HG03196 (cell line): ENCODE results near the gene DDX4.

Experiments used
- ATAC-seq: cut with Tn5 transposase; IDR thresholded peaks from one replicate; pipeline ENCODE4 v1.9.1; 2021; ENCODE audit not compliant: unreplicated experiment

Gene DDX4

GRCh38 chr5:55864606-55865541, 127.0 kb downstream of the DDX4 start:
- no peak for ATAC-seq

GRCh38 chr5:55865831-55866230, 128.0 kb downstream of the DDX4 start:
- ATAC-seq = no peak

- no peak for ATAC-seq
These were observed 128.6 kb downstream of the DDX4 start for GRCh38 chr5:55866485-55866884.
